Left lobe of liver (tissue), 2 donors: Measurements from ENCODE around the gene CHAT. TPM values are rescaled to one million over a fixed set of nuclear protein-coding genes. Genes with fewer than 3 reads are reported as not detected.
A peak's percentile ranks its signal among the peaks of the same experiment; 100 is the strongest.

Experiments
- ATAC-seq: fragments of 200-7000 bp; cut with Tn5 transposase; one replicate; pipeline ENCODE4 v1.9.1; 2020; ENCODE audit warnings: mild to moderate bottlenecking, moderate library complexity
- DNase-seq: peaks from one replicate; pipeline ENCODE4 v3.0.0-alpha.2; 2020; ENCODE audit warnings: low spot score
- total RNA-seq: library from RNA; stranded (reverse); gene quantifications from one replicate; pipeline ENCODE4 v1.2.1, GENCODE V29; 2021
- donor health status: DM: no; HTN: no; CAD: no; lungs with moderate emphysema.
- donor health status: DM: no; HTN: yes; CAD: no.

CHAT gene
- total RNA-seq, 1 donor from 2014 or later = not detected

- ATAC-seq (no peak), DNase-seq (no peak)
Measured at GRCh38 chr10:49627038-49627437, 13.2 kb downstream of the CHAT start.

- no peak for DNase-seq
- ATAC-seq = no peak
Measured at GRCh38 chr10:49627644-49628247, 13.9 kb downstream of the CHAT start.

- DNase-seq (no peak), ATAC-seq (no peak)
Measured at GRCh38 chr10:49628599-49628998, 14.8 kb downstream of the CHAT start.

- ATAC-seq = no peak
- DNase-seq = no peak
Measured at GRCh38 chr10:49629431-49629881, 15.6 kb downstream of the CHAT start.

DNA sequence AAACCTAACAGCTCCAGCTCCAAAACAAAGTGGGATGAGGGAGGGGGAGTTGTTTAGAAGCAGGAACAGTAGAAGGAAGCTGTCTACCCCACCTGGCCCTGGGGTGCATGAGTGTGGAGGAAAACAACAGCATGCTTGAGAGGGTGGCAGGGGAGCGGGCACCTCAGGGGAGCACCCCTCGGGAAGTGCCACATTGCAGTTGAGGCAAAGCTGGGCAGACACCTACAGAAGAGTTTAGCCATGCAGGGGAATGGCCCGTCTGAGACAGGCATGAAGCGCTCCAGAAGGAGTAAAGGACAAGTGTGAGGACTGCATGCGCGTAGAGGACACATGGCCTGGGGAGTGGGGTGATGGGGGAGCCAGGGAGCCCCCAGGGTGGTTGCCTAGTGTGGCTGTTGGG, 18.1 kb downstream of the CHAT start:
- DNase-seq = no peak
- no peak for ATAC-seq

- DNase-seq (no peak), ATAC-seq (no peak)
Measured at GRCh38 chr10:49632406-49633317, 18.8 kb downstream of the CHAT start.

- no peak for ATAC-seq
- DNase-seq = no peak
Measured at GRCh38 chr10:49633327-49634068, 19.7 kb downstream of the CHAT start.

- ATAC-seq (no peak), DNase-seq (no peak)
Measured at GRCh38 chr10:49634069-49634660, 20.3 kb downstream of the CHAT start.

DNA sequence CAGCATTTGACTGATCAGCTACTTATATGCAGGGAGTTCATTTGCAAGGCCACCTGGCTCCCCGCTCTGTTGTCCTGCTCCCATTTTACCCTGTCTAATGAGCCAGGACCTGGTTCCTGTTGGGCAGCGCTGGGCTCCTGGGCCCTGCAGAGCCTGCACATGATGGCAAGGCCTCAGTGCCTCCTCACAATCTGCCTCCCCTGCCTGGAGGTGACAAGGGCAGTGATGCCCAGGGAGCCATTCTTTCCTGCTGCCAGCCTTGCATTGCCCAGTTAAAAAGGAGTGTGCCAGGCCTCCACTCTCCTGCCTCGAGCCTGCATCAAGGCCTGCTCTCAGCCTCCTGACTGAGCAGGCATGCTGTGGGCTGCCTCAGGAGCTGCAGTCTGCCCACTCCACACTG, 28.5 kb downstream of the CHAT start:
- DNase-seq = no peak
- ATAC-seq = no peak

DNA sequence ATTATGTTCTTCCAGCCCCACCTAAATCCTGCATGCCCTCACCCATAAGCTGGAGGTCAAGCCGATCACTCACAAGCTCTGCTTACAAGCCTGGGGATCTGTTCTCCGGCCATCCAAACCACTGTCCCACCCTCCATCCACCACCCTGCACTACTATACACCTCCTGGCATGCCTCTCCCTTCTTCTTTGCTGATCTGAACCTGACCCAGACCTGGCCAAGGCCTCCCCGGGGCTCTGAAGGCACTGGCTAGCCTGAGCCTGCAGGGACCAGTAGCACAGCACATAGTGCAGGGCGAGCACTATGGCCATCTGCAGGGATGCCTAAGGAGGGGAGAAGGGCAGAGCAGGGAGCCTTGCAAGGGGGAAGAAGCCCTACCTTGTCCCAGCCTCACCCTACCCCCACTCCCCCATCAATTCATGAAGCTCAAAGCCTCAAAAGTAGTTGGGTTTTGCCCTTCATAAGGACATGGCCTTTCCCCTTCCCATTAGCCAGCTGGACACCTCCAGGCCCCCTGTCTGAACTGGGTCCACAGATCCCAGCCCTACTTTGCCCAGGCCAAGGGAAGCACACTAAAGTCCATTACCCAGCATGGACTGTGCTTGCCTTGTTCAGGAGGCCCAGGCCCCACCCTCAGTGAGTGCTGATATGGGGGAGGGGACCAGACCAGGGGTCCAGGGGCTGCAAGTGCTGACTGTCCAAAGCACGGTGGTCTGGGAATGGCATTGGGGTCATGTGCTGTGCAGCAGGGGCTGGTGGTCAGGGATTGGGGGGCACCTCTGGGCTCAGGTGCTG, 29.6 kb downstream of the CHAT start:
- ATAC-seq = no peak

GRCh38 chr10:49644035-49644646, 30.3 kb downstream of the CHAT start:
- DNase-seq (no peak), ATAC-seq (no peak)

More for the DNA sequence above, 29.6 kb downstream of the CHAT start:
- no peak for DNase-seq

DNA sequence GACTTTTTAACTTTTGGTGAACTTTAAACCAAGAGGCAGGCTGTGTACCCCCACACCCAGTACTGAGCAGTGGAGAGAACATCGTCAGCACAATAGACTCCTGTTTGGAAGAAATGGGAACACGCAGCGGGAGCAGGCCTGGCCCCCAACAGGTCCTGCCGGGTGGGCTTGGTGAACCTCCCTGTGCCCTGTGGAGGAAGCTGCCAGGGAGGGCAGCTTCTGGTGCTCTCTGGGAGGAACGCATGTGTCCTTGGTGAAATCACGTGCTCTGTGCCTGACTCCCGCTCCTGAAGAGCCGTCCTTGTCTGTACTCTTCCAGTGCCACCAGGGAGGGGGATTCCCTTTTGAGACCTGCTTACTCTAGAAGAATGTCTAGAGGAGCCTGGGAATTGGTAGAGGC, 31.6 kb downstream of the CHAT start:
- ATAC-seq (no peak), DNase-seq (no peak)

GRCh38 chr10:49645871-49646870, 32.3 kb downstream of the CHAT start:
- no peak for ATAC-seq
- DNase-seq = peak; percentile 38

DNA sequence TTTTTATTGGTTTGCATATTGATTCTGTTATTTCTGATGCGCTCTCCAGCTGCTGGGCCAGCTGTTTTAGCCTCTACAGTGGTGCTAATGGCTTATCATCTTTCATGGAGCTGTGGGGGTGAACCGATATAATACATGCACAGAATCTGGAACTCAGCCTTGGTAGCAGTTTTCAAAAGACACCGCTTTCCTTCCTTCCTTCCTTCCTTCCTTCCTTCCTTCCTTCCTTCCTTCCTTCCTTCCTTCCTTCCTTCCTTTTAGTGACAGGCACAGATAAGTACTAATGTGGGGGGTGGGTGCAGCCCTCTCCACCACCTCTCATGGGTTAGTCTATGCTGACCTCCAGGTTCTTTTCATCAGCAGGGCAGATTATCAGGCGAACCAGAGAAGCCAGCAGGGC, 33.7 kb downstream of the CHAT start:
- peak; percentile 14 for DNase-seq
- ATAC-seq = no peak

- ATAC-seq (no peak), DNase-seq (peak; percentile 28)
Measured at GRCh38 chr10:49647985-49648795, 34.4 kb downstream of the CHAT start.

- ATAC-seq (no peak), DNase-seq (peak; percentile 26)
Measured at GRCh38 chr10:49649294-49649693, 35.5 kb downstream of the CHAT start.

DNA sequence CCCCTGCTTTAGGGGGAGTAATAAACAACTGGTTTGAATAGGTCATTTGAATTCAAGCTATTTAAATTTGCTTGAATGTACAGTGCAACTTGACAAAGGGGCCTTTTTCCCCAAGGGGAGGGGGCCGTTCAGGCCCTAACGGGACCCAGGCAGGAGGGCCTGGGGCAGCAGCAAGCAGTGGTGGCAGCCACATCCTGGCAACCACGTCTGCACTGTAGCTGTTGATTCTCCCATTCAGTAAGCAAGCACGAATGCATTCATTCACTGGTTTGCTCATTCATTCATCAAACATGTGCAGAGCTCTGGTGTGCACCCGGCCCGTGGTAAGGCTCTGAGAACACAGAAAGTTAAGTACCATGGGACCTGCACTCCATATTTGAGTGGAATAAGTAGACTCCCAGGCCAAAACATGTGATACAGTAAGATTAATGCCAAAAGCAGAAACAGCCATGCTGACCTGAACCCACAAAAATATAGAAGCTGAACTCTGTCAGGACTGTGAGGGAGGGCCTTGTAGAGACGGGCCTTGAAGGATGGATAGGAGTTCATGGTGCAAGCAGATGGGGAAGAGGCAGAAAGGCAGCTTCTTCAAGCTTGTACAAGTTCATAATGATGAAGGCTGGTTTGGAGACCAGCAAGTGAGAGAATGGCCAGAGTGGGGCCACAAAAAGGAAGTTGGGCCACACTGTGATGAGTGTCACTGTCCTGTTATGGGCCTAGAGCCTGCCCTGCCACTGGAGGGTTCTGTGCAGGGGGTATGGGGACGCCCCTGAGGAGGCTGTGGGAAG, 36.3 kb downstream of the CHAT start:
- ATAC-seq = no peak
- no peak for DNase-seq
